ENCODE measurements around the gene SARDH.

Gene SARDH

GRCh38 chr9:133737774-133738639, at the start of gene SARDH:
SARDH (minus strand) TSS chr9:133738352; CDS start chr9:133734173, 4,179 bp downstream.
- peak; percentile 56 for DNase-seq (ENCODE audit: low read depth, low spot score)

GRCh38 chr9:133787754-133788025, 49.5 kb upstream of the SARDH start:
- peak; percentile 2 for DNase-seq (ENCODE audit: low read depth, low spot score)

GRCh38 chr9:133786907-133787753, 49.0 kb upstream of the SARDH start:
- DNase-seq (ENCODE audit: low read depth, low spot score), result no peak

GRCh38 chr9:133786371-133786753, 48.2 kb upstream of the SARDH start:
- no peak for DNase-seq (ENCODE audit: low read depth, low spot score)

- no peak for DNase-seq (ENCODE audit: low read depth, low spot score)
Measured at GRCh38 chr9:133785753-133786370, 47.7 kb upstream of the SARDH start.

GRCh38 chr9:133784731-133785561, 46.8 kb upstream of the SARDH start:
- DNase-seq (ENCODE audit: low read depth, low spot score), result no peak

- DNase-seq (ENCODE audit: low read depth, low spot score), result no peak
Measured at GRCh38 chr9:133783331-133783731, 45.2 kb upstream of the SARDH start.

GRCh38 chr9:133782157-133783130, 44.3 kb upstream of the SARDH start:
- peak; percentile 48 for DNase-seq (ENCODE audit: low read depth, low spot score)

- no peak for DNase-seq (ENCODE audit: low read depth, low spot score)
Measured at GRCh38 chr9:133781828-133782135, 43.6 kb upstream of the SARDH start.

GRCh38 chr9:133780962-133781827, 43.0 kb upstream of the SARDH start:
- DNase-seq (ENCODE audit: low read depth, low spot score), result no peak

GRCh38 chr9:133780404-133780945, 42.3 kb upstream of the SARDH start:
- no peak for DNase-seq (ENCODE audit: low read depth, low spot score)

- no peak for DNase-seq (ENCODE audit: low read depth, low spot score)
Measured at GRCh38 chr9:133779516-133780403, 41.6 kb upstream of the SARDH start.

GRCh38 chr9:133779081-133779480, 40.9 kb upstream of the SARDH start:
- DNase-seq (ENCODE audit: low read depth, low spot score), result no peak

GRCh38 chr9:133778336-133779013, 40.3 kb upstream of the SARDH start:
- no peak for DNase-seq (ENCODE audit: low read depth, low spot score)

- DNase-seq (ENCODE audit: low read depth, low spot score), result no peak
Measured at GRCh38 chr9:133777871-133778270, 39.7 kb upstream of the SARDH start.

GRCh38 chr9:133777068-133777791, 39.1 kb upstream of the SARDH start:
- DNase-seq (ENCODE audit: low read depth, low spot score), result no peak

Measured in iPS DF 19.7 (cell line).